ENCODE measurements around the gene EPHA6. TPM values are rescaled to one million over a fixed set of nuclear protein-coding genes. Genes with fewer than 3 reads are reported as not detected.

The EPHA6 gene
- total RNA-seq, 1 donor = not detected

GRCh38 chr3:97235179-97235578 lies 420.8 kb downstream of the EPHA6 start:
- no peak for DNase-seq (ENCODE audit: low read depth)
- no peak for TF ChIP-seq CTCF (IDR thresholded peaks at IDR 0.05; ENCODE audit: insufficient read depth, low read length)
- H3K4me3 ChIP-seq (ENCODE audit: low read depth, low read length) = no peak overlapping the region

- no peak for TF ChIP-seq CTCF (IDR thresholded peaks at IDR 0.05; ENCODE audit: insufficient read depth, low read length)
- no peak for DNase-seq (ENCODE audit: low read depth)
- no peak overlapping the region for H3K4me3 ChIP-seq (ENCODE audit: low read depth, low read length)
These were observed 421.4 kb downstream of the EPHA6 start for GRCh38 chr3:97235611-97236315.

GRCh38 chr3:97241417-97241816 lies 427.0 kb downstream of the EPHA6 start:
- H3K4me3 ChIP-seq (ENCODE audit: low read depth, low read length) = no peak overlapping the region
- DNase-seq (ENCODE audit: low read depth) = no peak
- TF ChIP-seq CTCF (IDR thresholded peaks at IDR 0.05; ENCODE audit: insufficient read depth, low read length) = no peak

GRCh38 chr3:97245201-97245910 lies 431.0 kb downstream of the EPHA6 start:
- TF ChIP-seq CTCF (IDR thresholded peaks at IDR 0.05; ENCODE audit: insufficient read depth, low read length) = no peak
- H3K4me3 ChIP-seq (ENCODE audit: low read depth, low read length) = no peak overlapping the region
- DNase-seq (ENCODE audit: low read depth) = no peak

GRCh38 chr3:97256060-97256459 lies 441.7 kb downstream of the EPHA6 start:
- no peak overlapping the region for H3K4me3 ChIP-seq (ENCODE audit: low read depth, low read length)
- no peak for TF ChIP-seq CTCF (IDR thresholded peaks at IDR 0.05; ENCODE audit: insufficient read depth, low read length)
- DNase-seq (ENCODE audit: low read depth) = no peak

GRCh38 chr3:97257942-97258697 lies 443.7 kb downstream of the EPHA6 start:
- no peak overlapping the region for H3K4me3 ChIP-seq (ENCODE audit: low read depth, low read length)
- DNase-seq (ENCODE audit: low read depth) = no peak
- no peak for TF ChIP-seq CTCF (IDR thresholded peaks at IDR 0.05; ENCODE audit: insufficient read depth, low read length)
